GM23248 (cell line): Measurements from ENCODE around the gene RPTN. TPM values are rescaled to one million over a fixed set of nuclear protein-coding genes. Genes with fewer than 3 reads are reported as not detected.
A peak's percentile ranks its signal among the peaks of the same experiment; 100 is the strongest.

Experiments
- DNase-seq: peaks from one replicate; pipeline ENCODE4 v3.0.0-alpha.2; 2015
- H2AFZ ChIP-seq: fragments of 200-600 bp; sonication (generic); 2 replicates; pipeline ENCODE4 v1.6.1; 2016; ENCODE audit warnings: antibody characterized with exemption
- H3F3A ChIP-seq: fragments of 200-600 bp; sonication (generic); 2 replicates; pipeline ENCODE4 v1.6.1; 2016; ENCODE audit warnings: mild to moderate bottlenecking, antibody characterized with exemption, mixed run types; ENCODE audit not compliant: insufficient read depth
- H3K27ac ChIP-seq: fragments of 200-600 bp; sonication (generic); 2 replicates; pipeline ENCODE4 v1.5.1; 2016; ENCODE audit warnings: mild to moderate bottlenecking
- H3K27me3 ChIP-seq: fragments of 200-600 bp; sonication (generic); replicated peaks from 2 replicates; pipeline ENCODE4 v1.6.1; 2016; ENCODE audit warnings: mild to moderate bottlenecking; ENCODE audit not compliant: insufficient read depth
- H3K36me3 ChIP-seq: fragments of 200-600 bp; sonication (generic); 2 replicates; pipeline ENCODE4 v1.6.1; 2016; ENCODE audit warnings: low read depth, mild to moderate bottlenecking
- H3K4me1 ChIP-seq: fragments of 200-600 bp; sonication (generic); 2 replicates; pipeline ENCODE4 v1.6.1; 2016; ENCODE audit warnings: mild to moderate bottlenecking; ENCODE audit not compliant: insufficient read depth
- H3K4me2 ChIP-seq: fragments of 200-600 bp; sonication (generic); one replicate; pipeline ENCODE4 v1.6.1; 2016; ENCODE audit warnings: mild to moderate bottlenecking; ENCODE audit not compliant: unreplicated experiment
- H3K4me3 ChIP-seq: fragments of 200-600 bp; sonication (generic); 2 replicates; pipeline ENCODE4 v1.5.1; 2016; ENCODE audit warnings: mild to moderate bottlenecking
- H3K79me2 ChIP-seq: fragments of 200-600 bp; sonication (generic); 2 replicates; pipeline ENCODE4 v1.6.1; 2016; ENCODE audit warnings: mild to moderate bottlenecking; ENCODE audit not compliant: insufficient read depth
- H3K9ac ChIP-seq: fragments of 200-600 bp; sonication (generic); 2 replicates; pipeline ENCODE4 v1.6.1; 2016; ENCODE audit warnings: mild to moderate bottlenecking
- H3K9me2 ChIP-seq: fragments of 200-600 bp; sonication (generic); 2 replicates; pipeline ENCODE4 v1.6.1; 2016; ENCODE audit warnings: mixed run types, mild to moderate bottlenecking, moderate library complexity; ENCODE audit not compliant: insufficient read depth
- H3K9me3 ChIP-seq: fragments of 200-600 bp; sonication (generic); one replicate; pipeline ENCODE4 v1.6.1; 2017; ENCODE audit warnings: low read depth
- H4K20me1 ChIP-seq: fragments of 200-600 bp; sonication (generic); 2 replicates; pipeline ENCODE4 v1.6.0; 2016; ENCODE audit not compliant: insufficient read depth
- EZH2 ChIP-seq: fragments of 200-600 bp; sonication (generic); IDR thresholded peaks from 2 replicates; pipeline ENCODE4 v1.6.1; 2018; ENCODE audit warnings: antibody characterized with exemption, mild to moderate bottlenecking; ENCODE audit not compliant: insufficient read depth, poor library complexity, severe bottlenecking
- EZH2phosphoT487 ChIP-seq: fragments of 200-600 bp; sonication (generic); IDR thresholded peaks from 2 replicates; pipeline ENCODE4 v1.6.1; 2018; ENCODE audit warnings: antibody characterized with exemption, moderate library complexity, mild to moderate bottlenecking, low read depth; ENCODE audit not compliant: insufficient read depth
- WGBS, 2 experiments: methylation state at CpG; one replicate each; pipeline ENCODE4 v1.1.6; 2015 to 2017; ENCODE audit warnings: low lambda C conversion rate in 2 of 2, low coverage in 1 of 2; ENCODE audit errors: missing lambda C conversion rate in 2 of 2; 5-methylcytosine and 5-hydroxymethylcytosine counted together
- in situ Hi-C: fragments of 300-500 bp; cut with MboI; formaldehyde crosslinking; loops from 2 replicates; pipeline ENCODE4 v1.15.0; 2020
- polyA plus RNA-seq: library from polyadenylated mRNA; unstranded; fragments of >200 nt; fragmentation: Nextera tagmentation; extraction: Ambion mirVana; gene quantifications from 2 replicates; pipeline ENCODE4 v1.2.1, GENCODE V29; 2016
- total RNA-seq: library from RNA; depleted of rRNA; stranded (reverse); fragments of >200 nt; shearing (Covaris generic); gene quantifications from 2 replicates; pipeline ENCODE4 v1.2.3, GENCODE V29; 2014

Gene RPTN
- total and polyA plus RNA-seq, 2 experiments from 2014 or later: 0.05 TPM; not detected in 1

DNA sequence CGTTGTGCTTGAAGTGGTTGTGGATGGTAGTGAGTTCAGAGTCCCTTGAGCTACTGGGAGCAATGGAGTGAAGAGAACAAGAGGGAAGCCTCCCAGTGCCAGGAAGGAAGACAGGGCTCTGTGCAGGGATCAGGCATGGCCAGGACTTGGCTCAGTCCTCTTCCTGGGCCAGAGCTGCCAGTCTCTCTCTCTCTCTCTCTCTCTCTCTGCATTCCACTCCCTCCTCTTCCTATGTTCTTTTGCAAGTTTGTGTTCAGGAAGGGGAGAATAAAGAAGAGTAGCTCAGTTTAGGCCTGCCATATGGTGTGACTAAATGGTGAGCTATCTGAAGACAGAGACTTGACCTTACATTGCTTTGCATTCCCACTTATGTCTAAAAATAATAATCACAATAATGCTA lies 20.5 kb upstream of the RPTN start:
- in situ Hi-C loops: no loop called here
- no peaks in the 10 kb centered on the region for H3K9me2 ChIP-seq
- TF ChIP-seq EZH2 (no peak), EZH2phosphoT487 (no peak)
- no peaks in the 10 kb centered on the region for H3K9me3 ChIP-seq
- no peak overlapping the region for H3K4me2 ChIP-seq
- H3K36me3 ChIP-seq: no peaks in the 10 kb centered on the region
- no peak overlapping the region for H2AFZ ChIP-seq
- H3K4me1 ChIP-seq: peaks cover 33% of the 10 kb centered on the region
- no peak overlapping the region for H3K4me3 ChIP-seq
- H3K27me3 ChIP-seq: 0 out of 2 replicates have a peak, but pooled peaks cover 18% of the 10 kb centered on the region
- WGBS, 2 experiments: 96 to 100% methylated on average over 1 of the region's 1 CpG
- no peaks in the 10 kb centered on the region for H4K20me1 ChIP-seq
- peak; percentile 42 for DNase-seq
- H3K9ac ChIP-seq: no peak overlapping the region
- peaks cover 27% of the 10 kb centered on the region for H3F3A ChIP-seq
- H3K79me2 ChIP-seq: no peaks in the 10 kb centered on the region
- H3K27ac ChIP-seq: no peak overlapping the region

DNA sequence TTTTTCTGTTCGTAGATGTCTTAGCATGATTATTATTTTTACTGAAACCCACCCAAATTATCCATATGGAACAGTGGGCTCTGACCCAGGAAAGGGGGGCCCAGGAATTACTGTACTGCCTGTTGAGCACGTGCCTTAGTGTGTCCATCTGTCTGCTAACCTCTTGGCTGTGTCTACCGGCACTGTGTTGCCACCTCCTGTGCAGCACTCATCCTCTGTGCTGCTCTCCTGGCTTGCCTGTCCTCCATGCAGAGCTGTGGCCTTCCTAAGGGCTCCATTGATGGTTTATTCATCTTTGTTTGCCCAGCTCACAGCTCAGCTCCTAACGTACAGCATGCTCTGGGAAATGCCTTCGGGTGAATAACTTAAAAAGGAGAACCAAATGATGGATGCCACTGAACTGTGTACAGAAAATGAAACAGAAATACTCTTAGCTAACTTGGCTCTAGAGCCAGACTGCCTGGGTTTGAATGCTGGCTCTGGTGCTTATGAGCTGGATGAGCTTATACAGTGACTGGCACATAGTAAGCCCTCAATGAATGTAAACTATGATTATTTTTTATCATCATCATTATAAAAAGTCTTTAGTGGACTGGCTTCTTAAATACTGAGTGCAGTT lies 11.4 kb upstream of the RPTN start:
- no peaks in the 10 kb centered on the region for H3K9me2 ChIP-seq
- peaks cover 16% of the 10 kb centered on the region for H3K4me1 ChIP-seq
- H3K9me3 ChIP-seq: no peaks in the 10 kb centered on the region
- 77% methylated on average over 5 of the region's 5 CpGs for WGBS, 2 experiments
- H3K36me3 ChIP-seq: no peaks in the 10 kb centered on the region
- peaks cover 27% of the 10 kb centered on the region for H3K27me3 ChIP-seq
- no peak for DNase-seq
- in situ Hi-C loops: no loop called here
- H2AFZ ChIP-seq: no peak overlapping the region
- H3K4me3 ChIP-seq: no peak overlapping the region
- no peak overlapping the region for H3K9ac ChIP-seq
- no peak for TF ChIP-seq EZH2
- no peak for TF ChIP-seq EZH2phosphoT487
- no peak overlapping the region for H3K27ac ChIP-seq
- no peak overlapping the region for H3K4me2 ChIP-seq
- H3F3A ChIP-seq: no peaks in the 10 kb centered on the region
- H3K79me2 ChIP-seq: no peaks in the 10 kb centered on the region
- H4K20me1 ChIP-seq: no peaks in the 10 kb centered on the region

DNA sequence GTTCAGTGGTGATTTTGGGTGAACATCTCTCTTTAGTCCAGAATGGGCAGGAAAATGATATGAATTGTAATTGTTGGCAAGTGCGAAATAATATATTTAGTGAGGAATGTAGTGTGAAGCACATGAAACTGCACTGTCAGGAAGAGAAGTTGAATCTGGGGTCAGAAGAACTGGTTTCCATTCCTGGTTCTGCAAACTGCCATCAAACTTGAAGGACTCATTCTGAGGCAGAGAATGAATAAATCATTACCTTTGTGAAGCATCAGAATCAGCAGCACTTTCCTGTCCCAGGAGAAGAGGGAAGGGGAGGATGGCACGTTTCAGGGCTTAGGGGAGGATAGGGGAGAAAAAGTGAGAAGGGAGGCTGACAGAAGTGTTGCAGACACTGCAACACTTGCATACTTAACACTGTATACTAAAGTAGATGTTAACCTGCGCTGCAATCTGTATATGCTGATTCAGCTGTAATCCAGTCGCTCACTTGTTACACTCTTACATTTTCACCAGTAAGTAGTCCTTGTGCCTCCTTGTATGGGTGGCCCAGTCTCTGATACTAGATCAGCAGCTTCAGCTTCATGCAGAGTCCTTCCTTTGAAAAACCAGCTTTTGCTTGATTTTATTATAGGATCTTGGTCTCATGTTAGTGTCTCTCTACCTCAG lies 10.5 kb upstream of the RPTN start:
- H3F3A ChIP-seq: no peaks in the 10 kb centered on the region
- H3K79me2 ChIP-seq: no peaks in the 10 kb centered on the region
- no peak for DNase-seq
- peaks cover 16% of the 10 kb centered on the region for H3K4me1 ChIP-seq
- TF ChIP-seq EZH2 (no peak), EZH2phosphoT487 (no peak)
- no peak overlapping the region for H3K4me3 ChIP-seq
- in situ Hi-C loops: no loop called here
- H3K4me2 ChIP-seq: no peak overlapping the region
- H4K20me1 ChIP-seq: no peaks in the 10 kb centered on the region
- no peaks in the 10 kb centered on the region for H3K9me3 ChIP-seq
- 94 to 100% methylated on average over 4 of the region's 4 CpGs for WGBS, 2 experiments
- H3K9me2 ChIP-seq: no peaks in the 10 kb centered on the region
- H2AFZ ChIP-seq: no peak overlapping the region
- no peaks in the 10 kb centered on the region for H3K36me3 ChIP-seq
- H3K27ac ChIP-seq: no peak overlapping the region
- H3K27me3 ChIP-seq: peaks cover 21% of the 10 kb centered on the region
- H3K9ac ChIP-seq: no peak overlapping the region

DNA sequence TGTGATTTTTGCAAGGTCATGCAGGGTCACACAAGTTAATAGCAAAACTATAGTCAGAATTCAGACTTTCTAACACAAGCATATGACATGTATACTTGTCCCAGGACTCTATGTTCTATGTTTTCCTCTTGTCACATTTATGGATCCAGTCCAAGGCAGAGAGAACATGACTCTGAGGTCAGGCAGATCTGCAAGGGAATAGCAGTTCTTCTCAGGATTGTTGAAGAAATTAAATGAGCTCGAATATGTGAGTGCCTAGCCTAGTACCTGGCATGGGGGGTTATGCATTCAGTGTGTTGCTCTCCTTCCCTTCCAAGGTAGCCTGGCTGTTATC lies 9.5 kb upstream of the RPTN start:
- H3K79me2 ChIP-seq: no peaks in the 10 kb centered on the region
- no peaks in the 10 kb centered on the region for H4K20me1 ChIP-seq
- H3K4me3 ChIP-seq: no peak overlapping the region
- no peak overlapping the region for H3K4me2 ChIP-seq
- H3K9ac ChIP-seq: no peak overlapping the region
- in situ Hi-C loops: no loop called here
- H3F3A ChIP-seq: no peaks in the 10 kb centered on the region
- no peaks in the 10 kb centered on the region for H3K9me2 ChIP-seq
- no peak overlapping the region for H2AFZ ChIP-seq
- H3K4me1 ChIP-seq: peaks cover 18% of the 10 kb centered on the region
- H3K9me3 ChIP-seq: no peaks in the 10 kb centered on the region
- TF ChIP-seq EZH2: no peak
- no peak for TF ChIP-seq EZH2phosphoT487
- H3K27ac ChIP-seq: no peak overlapping the region
- 50 to 53% methylated on average over 1 of the region's 1 CpG for WGBS, 2 experiments
- H3K27me3 ChIP-seq: peaks cover 19% of the 10 kb centered on the region
- H3K36me3 ChIP-seq: no peaks in the 10 kb centered on the region
- DNase-seq: peak; percentile 27
